ENCODE data around the gene STARD9. TPM values are rescaled to one million over a fixed set of nuclear protein-coding genes. Genes with fewer than 3 reads are reported as not detected.

The STARD9 gene
- total RNA-seq, 2 donors from 2014 or later: 0.97 to 2.9 TPM

DNA sequence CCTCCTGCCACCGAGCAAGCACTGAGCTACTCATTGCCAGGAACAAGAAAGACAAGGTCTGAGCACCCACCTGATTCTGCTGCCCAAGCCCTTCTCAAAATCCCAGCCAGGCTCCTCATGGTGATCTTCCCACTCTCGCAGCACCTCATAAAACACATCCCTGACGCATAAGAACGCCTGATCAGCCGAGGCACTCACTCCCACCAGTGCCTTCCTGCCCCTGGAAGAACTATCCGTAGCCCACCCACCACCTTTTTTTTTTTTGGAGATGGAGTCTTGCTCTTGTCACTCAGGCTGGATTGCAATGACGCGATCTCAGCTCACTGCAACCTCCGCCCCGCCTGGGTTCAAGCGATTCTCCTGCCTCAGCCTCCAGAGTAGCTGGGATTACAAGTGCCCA lies 157.6 kb downstream of the STARD9 start:
- H3K9me3 Mint-ChIP-seq: no peaks in the 10 kb centered on the region
- H3K27me3 ChIP-seq (ENCODE audit: control insufficient read depth, insufficient read depth, low read length, poor library complexity, severe bottlenecking): no peaks in the 10 kb centered on the region
- no peak for DNase-seq
- peaks cover 52% of the 10 kb centered on the region for H3K36me3 ChIP-seq (ENCODE audit: control insufficient read depth, insufficient read depth, low read length)
- 60 to 96% methylated on average over 1 to 11 of the region's 11 CpGs for WGBS, 2 experiments (ENCODE audit: insufficient coverage in 1 of 2, insufficient read length in 1 of 2)
- H3K27ac ChIP-seq (ENCODE audit: low read depth, low read length): no peak overlapping the region
- H3K4me1 Mint-ChIP-seq: peaks cover 6% of the 10 kb centered on the region
- H3K27ac Mint-ChIP-seq: no peak overlapping the region
- no peak for TF ChIP-seq CTCF (conservative IDR thresholded peaks at IDR 0.05)
- no peaks in the 10 kb centered on the region for H3K9me3 ChIP-seq (ENCODE audit: control insufficient read depth, low read length)
- H3K4me3 ChIP-seq (ENCODE audit: low read length): no peak overlapping the region
- no peak overlapping the region for H3K4me3 Mint-ChIP-seq
- peaks cover 4% of the 10 kb centered on the region for H3K4me1 ChIP-seq (ENCODE audit: control insufficient read depth, insufficient read depth, low read length)
- H3K27me3 Mint-ChIP-seq (ENCODE audit: insufficient read depth): no peaks in the 10 kb centered on the region
- H3K36me3 Mint-ChIP-seq (ENCODE audit: low read depth): peaks cover 56% of the 10 kb centered on the region
- H3K9ac ChIP-seq (ENCODE audit: extremely low read depth, low read length, poor library complexity, severe bottlenecking): no peak overlapping the region

GRCh38 chr15:42734076-42734672 lies 158.8 kb downstream of the STARD9 start:
- Histone ChIP-seq H3K27me3 (ENCODE audit: control insufficient read depth, insufficient read depth, low read length, poor library complexity, severe bottlenecking) (no peaks in the 10 kb centered on the region), H3K9ac (ENCODE audit: extremely low read depth, low read length, poor library complexity, severe bottlenecking) (no peak overlapping the region), H3K36me3 (ENCODE audit: control insufficient read depth, insufficient read depth, low read length) (peaks cover 52% of the 10 kb centered on the region), H3K4me3 (ENCODE audit: low read length) (no peak overlapping the region), H3K4me1 (ENCODE audit: control insufficient read depth, insufficient read depth, low read length) (peaks cover 4% of the 10 kb centered on the region), H3K27ac (ENCODE audit: low read depth, low read length) (no peak overlapping the region), H3K9me3 (ENCODE audit: control insufficient read depth, low read length) (no peaks in the 10 kb centered on the region)
- no peaks in the 10 kb centered on the region for H3K9me3 Mint-ChIP-seq
- no peak overlapping the region for H3K27ac Mint-ChIP-seq
- DNase-seq: no peak
- no peak for TF ChIP-seq CTCF (conservative IDR thresholded peaks at IDR 0.05)
- H3K36me3 Mint-ChIP-seq (ENCODE audit: low read depth): peaks cover 49% of the 10 kb centered on the region
- H3K4me3 Mint-ChIP-seq: no peak overlapping the region
- WGBS, 2 experiments (ENCODE audit: insufficient coverage in 1 of 2, insufficient read length in 1 of 2): 94 to 96% methylated on average over 4 to 6 of the region's 6 CpGs
- no peaks in the 10 kb centered on the region for H3K27me3 Mint-ChIP-seq (ENCODE audit: insufficient read depth)
- peaks cover 6% of the 10 kb centered on the region for H3K4me1 Mint-ChIP-seq

- H3K27ac Mint-ChIP-seq: no peak overlapping the region
- Histone ChIP-seq H3K36me3 (ENCODE audit: control insufficient read depth, insufficient read depth, low read length) (peaks cover 45% of the 10 kb centered on the region), H3K9ac (ENCODE audit: extremely low read depth, low read length, poor library complexity, severe bottlenecking) (no peak overlapping the region), H3K4me1 (ENCODE audit: control insufficient read depth, insufficient read depth, low read length) (peaks cover 4% of the 10 kb centered on the region), H3K9me3 (ENCODE audit: control insufficient read depth, low read length) (no peaks in the 10 kb centered on the region), H3K27ac (ENCODE audit: low read depth, low read length) (no peak overlapping the region), H3K27me3 (ENCODE audit: control insufficient read depth, insufficient read depth, low read length, poor library complexity, severe bottlenecking) (no peaks in the 10 kb centered on the region), H3K4me3 (ENCODE audit: low read length) (peak overlapping the region; percentile 84)
- TF ChIP-seq CTCF (conservative IDR thresholded peaks at IDR 0.05): no peak
- H3K4me3 Mint-ChIP-seq: peak overlapping the region; percentile 68
- peaks cover 38% of the 10 kb centered on the region for H3K36me3 Mint-ChIP-seq (ENCODE audit: low read depth)
- peaks cover 6% of the 10 kb centered on the region for H3K4me1 Mint-ChIP-seq
- H3K9me3 Mint-ChIP-seq: no peaks in the 10 kb centered on the region
- no peaks in the 10 kb centered on the region for H3K27me3 Mint-ChIP-seq (ENCODE audit: insufficient read depth)
- DNase-seq: peak; percentile 56
- WGBS, 2 experiments (ENCODE audit: insufficient coverage in 1 of 2, insufficient read length in 1 of 2): 88 to 93% methylated on average over 10 to 19 of the region's 19 CpGs
Observed at GRCh38 chr15:42735382-42736165, 160.2 kb downstream of the STARD9 start.
